Glomerular visceral epithelial cell (primary cell): ENCODE measurements around the gene NPHP1.
"Not testable (repeated sequence)": the region's sequence is repeated elsewhere in the genome, so short reads cannot be mapped to it uniquely, and the experiment has no call there.

Source experiments
- DNase-seq: peaks from one replicate; pipeline ENCODE4 v3.0.0-alpha.2; 2016; ENCODE audit errors: extremely low spot score

NPHP1 gene

GRCh38 chr2:110198016-110198415 is 6.8 kb downstream of the NPHP1 start:
- DNase-seq: no peak

- no peak for DNase-seq
Measured at GRCh38 chr2:110197452-110197851, 7.4 kb downstream of the NPHP1 start.

GRCh38 chr2:110190169-110190568 is 14.6 kb downstream of the NPHP1 start:
- DNase-seq: not testable (repeated sequence)

GRCh38 chr2:110182449-110182848 is 22.4 kb downstream of the NPHP1 start:
- DNase-seq: no peak

- DNase-seq: no peak
Measured at GRCh38 chr2:110180036-110180435, 24.8 kb downstream of the NPHP1 start.

GRCh38 chr2:110173523-110173922 is 31.3 kb downstream of the NPHP1 start:
- DNase-seq: peak; percentile 15

- no peak for DNase-seq
Measured at GRCh38 chr2:110172506-110172905, 32.3 kb downstream of the NPHP1 start.

GRCh38 chr2:110170102-110170501 is 34.7 kb downstream of the NPHP1 start:
- DNase-seq: no peak

- peak; percentile 37 for DNase-seq
Measured at GRCh38 chr2:110167326-110168000, 37.4 kb downstream of the NPHP1 start.

- DNase-seq: no peak
Measured at GRCh38 chr2:110166266-110166665, 38.5 kb downstream of the NPHP1 start.

- DNase-seq: peak; percentile 67
Measured at GRCh38 chr2:110157153-110157793, 47.5 kb downstream of the NPHP1 start.

- not testable (repeated sequence) for DNase-seq
Measured at GRCh38 chr2:110154828-110155227, 50.0 kb downstream of the NPHP1 start.

GRCh38 chr2:110154188-110154587 is 50.6 kb downstream of the NPHP1 start:
- not testable (repeated sequence) for DNase-seq

GRCh38 chr2:110153416-110153815 is 51.4 kb downstream of the NPHP1 start:
- DNase-seq: no peak

GRCh38 chr2:110152943-110153342 is 51.9 kb downstream of the NPHP1 start:
- DNase-seq: no peak

- DNase-seq: peak; percentile 7
Measured at GRCh38 chr2:110149330-110150220, 55.2 kb downstream of the NPHP1 start.

GRCh38 chr2:110146945-110147332 is 57.9 kb downstream of the NPHP1 start:
- no peak for DNase-seq

- DNase-seq: no peak
Measured at GRCh38 chr2:110146183-110146944, 58.4 kb downstream of the NPHP1 start.

- no peak for DNase-seq
Measured at GRCh38 chr2:110143982-110144381, 60.8 kb downstream of the NPHP1 start.

- no peak for DNase-seq
Measured at GRCh38 chr2:110140401-110140800, 64.4 kb downstream of the NPHP1 start.

GRCh38 chr2:110134025-110134424 is 70.8 kb downstream of the NPHP1 start:
- DNase-seq: no peak

- no peak for DNase-seq
Measured at GRCh38 chr2:110131166-110131565, 73.6 kb downstream of the NPHP1 start.
